Caco-2 (cell line): Measurements from ENCODE around the gene DYRK2. TPM values are rescaled to one million over a fixed set of nuclear protein-coding genes. Genes with fewer than 3 reads are reported as not detected.

ENCODE experiments used
- BruUV-seq: library from RNA; stranded (reverse); fragments of 400-500 nt; replicated peaks from 2 replicates; lab custom pipeline; 2021; lab: Mats Ljungman, UMichigan
- CTCF ChIA-PET: fragments of 300-600 bp; sonication (Branson Sonifier 250); formaldehyde crosslinking; loops from one replicate; lab custom pipeline; 2022; ENCODE audit warnings: antibody characterized with exemption; lab: Charles Lee
- POLR2A ChIA-PET: fragments of 300-600 bp; sonication (Branson Sonifier 250); formaldehyde crosslinking; loops from one replicate; lab custom pipeline; 2022; ENCODE audit warnings: antibody characterized with exemption; lab: Charles Lee
- DNase-seq, 2 experiments: peaks; one replicate each; pipeline versions ENCODE4 v3.0.0 to v3.0.0-alpha.2; 2020 to 2022
- H3K27me3 ChIP-seq: replicated peaks from 2 replicates; pipeline ENCODE4 v1.6.0; 2011; ENCODE audit warnings: low read length; ENCODE audit not compliant: control insufficient read depth, insufficient read depth
- H3K36me3 ChIP-seq: 2 replicates; pipeline ENCODE4 v1.5.1; 2011; ENCODE audit warnings: low read length; ENCODE audit not compliant: control insufficient read depth, insufficient read depth
- H3K4me1 ChIP-seq: fragments of 250-450 bp; sonication (Bioruptor Pico); 2 replicates; pipeline ENCODE4 v1.5.1; 2020; ENCODE audit warnings: mild to moderate bottlenecking
- H3K4me3 ChIP-seq: 2 replicates; pipeline ENCODE4 v1.5.1; 2011; ENCODE audit warnings: low read depth, mild to moderate bottlenecking, control low read depth, low read length
- H3K9me3 ChIP-seq: fragments of 250-450 bp; sonication (Bioruptor Pico); 2 replicates; pipeline ENCODE4 v1.5.1; 2020; ENCODE audit warnings: mild to moderate bottlenecking, moderate library complexity
- H3K27ac Mint-ChIP-seq: one replicate; pipeline ENCODE4 v1.8.0; 2022; ENCODE audit warnings: mixed read lengths; ENCODE audit not compliant: unreplicated experiment
- H3K27me3 Mint-ChIP-seq: one replicate; pipeline ENCODE4 v1.8.0; 2022; ENCODE audit warnings: mixed read lengths; ENCODE audit not compliant: insufficient read depth, unreplicated experiment
- H3K36me3 Mint-ChIP-seq: one replicate; pipeline ENCODE4 v1.8.0; 2022; ENCODE audit warnings: mild to moderate bottlenecking, mixed read lengths; ENCODE audit not compliant: insufficient read depth, unreplicated experiment
- H3K4me1 Mint-ChIP-seq: one replicate; pipeline ENCODE4 v1.8.0; 2022; ENCODE audit warnings: low read depth, mixed read lengths; ENCODE audit not compliant: unreplicated experiment
- H3K4me3 Mint-ChIP-seq: one replicate; pipeline ENCODE4 v1.8.0; 2022; ENCODE audit warnings: mild to moderate bottlenecking, moderate library complexity, mixed read lengths; ENCODE audit not compliant: unreplicated experiment
- H3K9me3 Mint-ChIP-seq: one replicate; pipeline ENCODE4 v1.8.0; 2022; ENCODE audit warnings: mixed read lengths; ENCODE audit not compliant: unreplicated experiment
- CTCF ChIP-seq, 2 experiments: fragments of 200-600 bp in 1 of 2; IDR thresholded peaks; 1 replicate in 1 of 2; 2 replicates in 1 of 2; pipeline versions ENCODE4 v1.5.1 to v1.8.0; 2011 to 2022; ENCODE audit warnings: antibody characterized with exemption in 1 of 2, control low read depth in 1 of 2, inconsistent platforms in 1 of 2, low read depth in 1 of 2, low read length in 1 of 2, mild to moderate bottlenecking in 1 of 2, moderate library complexity in 1 of 2; ENCODE audit not compliant: insufficient read depth in 1 of 2, severe bottlenecking in 1 of 2, unreplicated experiment in 1 of 2
- intact Hi-C: fragments of 100-400 bp; cut with micrococcal nuclease; formaldehyde crosslinking; loops from one replicate; pipeline ENCODE4 v1.10.0; 2022; ENCODE audit not compliant: unreplicated experiment
- total RNA-seq: library from RNA; stranded (reverse); gene quantifications from 2 replicates; pipeline ENCODE4 v1.2.3, GENCODE V29; 2022

The DYRK2 gene
- total RNA-seq, 1 experiment from 2014 or later = 24.6 TPM

- TF ChIP-seq CTCF (IDR thresholded peaks at IDR 0.05; ENCODE audit: insufficient read depth in 1 of 2, low read depth in 1 of 2, low read length in 1 of 2, severe bottlenecking in 1 of 2, unreplicated experiment in 1 of 2) = no peak
- Histone ChIP-seq H3K4me1 (peaks cover 24% of the 10 kb centered on the region; the same call in 1 of the 2 replicates), H3K36me3 (no peaks in the 10 kb centered on the region), H3K9me3 (no peaks in the 10 kb centered on the region), H3K4me3 (peak overlapping the region; percentile 75), H3K27me3 (no peaks in the 10 kb centered on the region)
- DNase-seq = peak in 1 of 2 experiments; percentile 56
- Mint-ChIP-seq H3K4me1 (peaks cover 14% of the 10 kb centered on the region), H3K4me3 (peak overlapping the region; percentile 79), H3K27me3 (no peaks in the 10 kb centered on the region), H3K9me3 (no peaks in the 10 kb centered on the region), H3K27ac (peak overlapping the region; percentile 93), H3K36me3 (peaks cover 4% of the 10 kb centered on the region)
- intact Hi-C loops = loop anchor here (2.0 to 10.0 kb wide), 3 partner anchors 76 to 296 kb away; no protein-coding TSS in a partner anchor
- ChIA-PET CTCF (interaction anchor here (0.9 kb wide), 1 partner anchor 291 kb away, joined by 3 read pairs; no protein-coding TSS in a partner anchor), POLR2A (interaction anchor here (0.9 kb wide), 1 partner anchor 685 kb away, joined by 3 read pairs; the partner anchor contains the start of gene MDM1)
- BruUV-seq = no TSS peak
Measured at GRCh38 chr12:67647181-67647798, 1.3 kb upstream of the DYRK2 start.

- Histone ChIP-seq H3K4me1 (peaks cover 24% of the 10 kb centered on the region; the same call in 1 of the 2 replicates), H3K27me3 (no peaks in the 10 kb centered on the region), H3K4me3 (peak overlapping the region; percentile 75), H3K9me3 (no peaks in the 10 kb centered on the region), H3K36me3 (no peaks in the 10 kb centered on the region)
- peaks cover 4% of the 10 kb centered on the region for H3K36me3 Mint-ChIP-seq
- no TSS peak for BruUV-seq
- peak overlapping the region; percentile 79 for H3K4me3 Mint-ChIP-seq
- H3K27me3 Mint-ChIP-seq = no peaks in the 10 kb centered on the region
- peak overlapping the region; percentile 93 for H3K27ac Mint-ChIP-seq
- intact Hi-C loops = loop anchor here (2.0 to 10.0 kb wide), 4 partner anchors 63 to 295 kb away; no protein-coding TSS in a partner anchor
- no peaks in the 10 kb centered on the region for H3K9me3 Mint-ChIP-seq
- peak; percentile 84 to 85 for DNase-seq
- CTCF ChIA-PET = interaction anchor here (0.9 kb wide), 1 partner anchor 292 kb away, joined by 3 read pairs; no protein-coding TSS in a partner anchor
- TF ChIP-seq CTCF (IDR thresholded peaks at IDR 0.05; ENCODE audit: insufficient read depth in 1 of 2, low read depth in 1 of 2, low read length in 1 of 2, severe bottlenecking in 1 of 2, unreplicated experiment in 1 of 2) = no peak
- peaks cover 14% of the 10 kb centered on the region for H3K4me1 Mint-ChIP-seq
- POLR2A ChIA-PET = interaction anchor here (0.9 kb wide), 1 partner anchor 684 kb away, joined by 3 read pairs; the partner anchor contains the start of gene MDM1
Measured at GRCh38 chr12:67647799-67648520, 585 bp upstream of the DYRK2 start.

- H3K4me1 Mint-ChIP-seq = peaks cover 14% of the 10 kb centered on the region
- intact Hi-C loops = loop anchor here (2.0 to 10.0 kb wide), 2 partner anchors 62 to 294 kb away; no protein-coding TSS in a partner anchor
Measured at GRCh38 chr12:67649261-67649569, 670 bp downstream of the DYRK2 start.

More at GRCh38 chr12:67649261-67649569, 670 bp downstream of the DYRK2 start:
- Histone ChIP-seq H3K4me1 (peaks cover 24% of the 10 kb centered on the region; the same call in 1 of the 2 replicates), H3K36me3 (no peaks in the 10 kb centered on the region; the same call in 1 of the 2 replicates), H3K4me3 (peak overlapping the region; percentile 75), H3K9me3 (no peaks in the 10 kb centered on the region), H3K27me3 (no peaks in the 10 kb centered on the region)
- Mint-ChIP-seq H3K27me3 (no peaks in the 10 kb centered on the region), H3K36me3 (peaks cover 5% of the 10 kb centered on the region), H3K9me3 (no peaks in the 10 kb centered on the region), H3K27ac (no peak overlapping the region), H3K4me3 (peak overlapping the region; percentile 79)
- ChIA-PET POLR2A (no interaction called here), CTCF (no interaction called here)
- no peak for DNase-seq
- no peak for TF ChIP-seq CTCF (IDR thresholded peaks at IDR 0.05; ENCODE audit: insufficient read depth in 1 of 2, low read depth in 1 of 2, low read length in 1 of 2, severe bottlenecking in 1 of 2, unreplicated experiment in 1 of 2)
- no TSS peak for BruUV-seq
